Fibroblast of lung (primary cell): ENCODE data around the gene ALG3. TPM values are rescaled to one million over a fixed set of nuclear protein-coding genes. Genes with fewer than 3 reads are reported as not detected.

Experiments
- DNase-seq, 2 donors: peaks; one replicate each; pipeline versions ENCODE4 v3.0.0 to v3.0.0-alpha.2; 2010; ENCODE audit warnings: low read depth in 2 of 2
- H2AFZ ChIP-seq: 2 replicates; pipeline ENCODE4 v1.5.1; 2012; ENCODE audit warnings: low read length, control low read depth, inconsistent platforms
- H3K27ac ChIP-seq: 2 replicates; pipeline ENCODE4 v1.5.1; 2011; ENCODE audit warnings: low read length, control low read depth; ENCODE audit not compliant: insufficient read depth
- H3K27me3 ChIP-seq: 2 replicates; pipeline ENCODE4 v1.5.1; 2011; ENCODE audit warnings: mild to moderate bottlenecking, low read length; ENCODE audit not compliant: control insufficient read depth, insufficient read depth
- H3K36me3 ChIP-seq: 2 replicates; pipeline ENCODE4 v1.5.1; 2011; ENCODE audit warnings: low read length; ENCODE audit not compliant: control insufficient read depth, insufficient read depth
- H3K4me1 ChIP-seq: 2 replicates; pipeline ENCODE4 v1.5.1; 2011; ENCODE audit warnings: low read length; ENCODE audit not compliant: control insufficient read depth, insufficient read depth; ENCODE audit errors: extremely low read depth
- H3K4me2 ChIP-seq: 2 replicates; pipeline ENCODE4 v1.5.1; 2011; ENCODE audit warnings: low read length, control low read depth; ENCODE audit not compliant: insufficient read depth; ENCODE audit errors: extremely low read depth
- H3K4me3 ChIP-seq, 4 experiments: fragments of 200-600 bp in 1 of 4; sonication (generic) in 1 of 4; replicated peaks in 1 of 4; 2 replicates each; pipeline ENCODE4 v1.5.1; 2011 to 2016; ENCODE audit warnings: low read length in 4 of 4, low read depth in 3 of 4, mild to moderate bottlenecking in 3 of 4, control low read depth in 2 of 4, inconsistent platforms in 1 of 4, mixed read lengths in 1 of 4; ENCODE audit not compliant: insufficient read depth in 1 of 4; ENCODE audit errors: control extremely low read depth in 1 of 4
- H3K79me2 ChIP-seq: 2 replicates; pipeline ENCODE4 v1.5.1; 2012; ENCODE audit warnings: mild to moderate bottlenecking, low read length, inconsistent platforms; ENCODE audit not compliant: control insufficient read depth, insufficient read depth
- H3K9ac ChIP-seq: 2 replicates; pipeline ENCODE4 v1.5.1; 2011; ENCODE audit warnings: mild to moderate bottlenecking, low read length, control low read depth; ENCODE audit not compliant: insufficient read depth
- H3K9me3 ChIP-seq: 2 replicates; pipeline ENCODE4 v1.5.1; 2012; ENCODE audit warnings: low read depth, low read length; ENCODE audit not compliant: control insufficient read depth, insufficient read depth
- H4K20me1 ChIP-seq: 2 replicates; pipeline ENCODE4 v1.5.1; 2011; ENCODE audit warnings: low read length; ENCODE audit not compliant: control insufficient read depth, insufficient read depth; ENCODE audit errors: extremely low read depth
- EZH2 ChIP-seq: IDR thresholded peaks from 2 replicates; pipeline ENCODE4 v1.5.1; 2012; ENCODE audit warnings: low read length, control low read depth, mild to moderate bottlenecking; ENCODE audit errors: missing control alignments
- polyA plus RNA-seq, 2 donors: library from polyadenylated mRNA; depleted of rRNA in 1 of 2; stranded (reverse) in 1 of 2; unstranded in 1 of 2; fragments of >200 nt; gene quantifications; 2 replicates each; pipeline ENCODE4 v1.2.1, GENCODE V29; 2011 to 2012; ENCODE audit warnings: missing spikeins in 1 of 2
- total RNA-seq: library from RNA; depleted of rRNA; stranded (reverse); fragments of >200 nt; gene quantifications from 2 replicates; pipeline ENCODE4 v1.2.1, GENCODE V29; 2014
- TF ChIP-seq, protein P1 (sequence below), 2 donors: IDR thresholded peaks in 1 of 2; conservative IDR thresholded peaks in 1 of 2; 1 replicate in 1 of 2; 2 replicates in 1 of 2; pipeline ENCODE4 v1.5.1; 2011 to 2012; ENCODE audit warnings: low read length in 2 of 2, control low read depth in 1 of 2, inconsistent platforms in 1 of 2, low read depth in 1 of 2, mild to moderate bottlenecking in 1 of 2

The ALG3 gene
- total and polyA plus RNA-seq, 2 donors (not counting 1 experiment from before 2014, with no cell fraction given), result 21.6 to 27.2 TPM

DNA sequence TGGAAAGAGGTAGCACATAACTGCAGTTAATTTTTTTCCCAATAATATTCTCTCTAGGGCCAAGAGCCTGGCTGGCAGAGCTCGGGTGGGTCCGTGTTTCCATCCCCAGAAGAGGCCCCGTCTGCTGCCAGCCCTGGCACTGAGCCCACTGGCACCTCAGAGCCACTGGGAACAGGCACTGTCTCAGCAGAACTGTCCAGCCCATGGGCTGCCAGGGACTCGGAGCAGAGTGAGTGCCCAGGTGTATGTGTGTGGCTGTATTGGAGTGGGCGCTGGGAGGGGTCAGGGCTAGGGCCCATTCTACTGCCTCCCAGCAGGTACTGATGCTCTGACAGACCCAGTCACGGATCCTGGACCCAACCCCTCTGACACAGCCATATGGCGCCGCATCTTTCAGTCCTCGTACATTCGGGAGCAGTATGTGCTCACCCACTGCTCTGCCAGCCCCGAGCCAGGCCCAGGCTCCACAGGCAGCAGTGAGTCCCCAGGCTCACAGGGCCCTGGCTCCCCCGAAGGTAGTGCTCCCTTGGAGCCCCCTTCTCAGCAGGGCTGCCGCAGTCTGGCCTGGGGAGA, 10.4 kb downstream of the ALG3 start:
- H3K4me2 ChIP-seq, result no peak overlapping the region

GRCh38 chr3:184237807-184238206, 11.0 kb downstream of the ALG3 start:
- Histone ChIP-seq H3K9ac (no peak overlapping the region), H3K27me3 (peaks cover under 1% of the 10 kb centered on the region), H3K27ac (no peak overlapping the region), H3K9me3 (no peaks in the 10 kb centered on the region), H4K20me1 (no peaks in the 10 kb centered on the region), H3K36me3 (peaks cover 1% of the 10 kb centered on the region), H3K4me2 (no peak overlapping the region), H3K79me2 (no peaks in the 10 kb centered on the region), H3K4me1 (peaks cover 2% of the 10 kb centered on the region), H2AFZ (no peak overlapping the region), H3K4me3 (no peak overlapping the region)
- TF ChIP-seq EZH2, result no peak
- TF ChIP-seq, protein P1, sequence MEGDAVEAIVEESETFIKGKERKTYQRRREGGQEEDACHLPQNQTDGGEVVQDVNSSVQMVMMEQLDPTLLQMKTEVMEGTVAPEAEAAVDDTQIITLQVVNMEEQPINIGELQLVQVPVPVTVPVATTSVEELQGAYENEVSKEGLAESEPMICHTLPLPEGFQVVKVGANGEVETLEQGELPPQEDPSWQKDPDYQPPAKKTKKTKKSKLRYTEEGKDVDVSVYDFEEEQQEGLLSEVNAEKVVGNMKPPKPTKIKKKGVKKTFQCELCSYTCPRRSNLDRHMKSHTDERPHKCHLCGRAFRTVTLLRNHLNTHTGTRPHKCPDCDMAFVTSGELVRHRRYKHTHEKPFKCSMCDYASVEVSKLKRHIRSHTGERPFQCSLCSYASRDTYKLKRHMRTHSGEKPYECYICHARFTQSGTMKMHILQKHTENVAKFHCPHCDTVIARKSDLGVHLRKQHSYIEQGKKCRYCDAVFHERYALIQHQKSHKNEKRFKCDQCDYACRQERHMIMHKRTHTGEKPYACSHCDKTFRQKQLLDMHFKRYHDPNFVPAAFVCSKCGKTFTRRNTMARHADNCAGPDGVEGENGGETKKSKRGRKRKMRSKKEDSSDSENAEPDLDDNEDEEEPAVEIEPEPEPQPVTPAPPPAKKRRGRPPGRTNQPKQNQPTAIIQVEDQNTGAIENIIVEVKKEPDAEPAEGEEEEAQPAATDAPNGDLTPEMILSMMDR (conservative IDR thresholded peaks at IDR 0.05 in 1 of 2, IDR thresholded peaks at IDR 0.05 in 1 of 2; ENCODE audit: low read depth in 1 of 2, low read length in 2 of 2), result no peak
- no peak for DNase-seq

More for the DNA sequence above, 10.4 kb downstream of the ALG3 start:
- Histone ChIP-seq H3K36me3 (peaks cover 1% of the 10 kb centered on the region), H3K27me3 (no peaks in the 10 kb centered on the region), H3K9ac (no peak overlapping the region), H3K27ac (no peak overlapping the region), H3K4me3 (no peak overlapping the region), H3K79me2 (no peaks in the 10 kb centered on the region), H4K20me1 (no peaks in the 10 kb centered on the region), H3K9me3 (no peaks in the 10 kb centered on the region), H2AFZ (no peak overlapping the region), H3K4me1 (peaks cover 2% of the 10 kb centered on the region)
- TF ChIP-seq, protein P1 (conservative IDR thresholded peaks at IDR 0.05 in 1 of 2, IDR thresholded peaks at IDR 0.05 in 1 of 2; ENCODE audit: low read depth in 1 of 2, low read length in 2 of 2), result no peak
- TF ChIP-seq EZH2, result no peak
- DNase-seq, result no peak

GRCh38 chr3:184237211-184237610, 11.6 kb downstream of the ALG3 start:
- no peak overlapping the region for H3K9ac ChIP-seq
- no peaks in the 10 kb centered on the region for H3K9me3 ChIP-seq
- no peaks in the 10 kb centered on the region for H3K36me3 ChIP-seq
- H3K79me2 ChIP-seq, result no peaks in the 10 kb centered on the region
- no peak overlapping the region for H3K4me2 ChIP-seq
- DNase-seq, result no peak
- H3K27ac ChIP-seq, result no peak overlapping the region
- peaks cover 2% of the 10 kb centered on the region for H3K4me1 ChIP-seq
- no peaks in the 10 kb centered on the region for H4K20me1 ChIP-seq
- no peak overlapping the region for H3K4me3 ChIP-seq
- no peak for TF ChIP-seq EZH2
- TF ChIP-seq, protein P1 (conservative IDR thresholded peaks at IDR 0.05 in 1 of 2, IDR thresholded peaks at IDR 0.05 in 1 of 2; ENCODE audit: low read depth in 1 of 2, low read length in 2 of 2), result no peak
- no peak overlapping the region for H2AFZ ChIP-seq
- H3K27me3 ChIP-seq, result peaks cover 7% of the 10 kb centered on the region
